ENCODE data around the gene COL9A1.

DNA sequence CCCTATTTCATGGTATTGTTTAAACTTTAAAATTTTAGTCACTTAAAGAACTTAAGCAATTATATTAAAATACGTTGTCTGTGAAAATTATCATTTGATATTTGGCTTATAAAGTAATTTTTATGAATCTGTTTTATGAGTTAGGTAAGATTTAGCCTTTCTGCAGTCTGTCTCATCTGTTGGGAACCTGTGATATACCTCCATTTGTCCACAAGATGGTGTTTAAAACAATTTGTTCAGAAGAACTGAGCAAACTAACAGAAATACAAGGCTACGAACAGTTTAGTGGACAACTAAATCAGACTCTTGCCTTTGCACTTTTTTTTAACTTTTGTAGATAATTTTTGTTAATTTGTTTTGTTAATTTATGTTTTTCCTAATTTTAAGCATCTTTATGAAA lies 92.4 kb downstream of the COL9A1 start:
- TF ChIP-seq ARNTL (CRISPR knock-in tag; IDR thresholded peaks at IDR 0.05; ENCODE audit: borderline replicate concordance, low read depth) (no peak), CSRNP3 (CRISPR knock-in tag; IDR thresholded peaks at IDR 0.05) (no peak), ZNF70 (CRISPR knock-in tag; IDR thresholded peaks at IDR 0.05) (no peak), TCF4 (CRISPR knock-in tag; IDR thresholded peaks at IDR 0.05; ENCODE audit: borderline replicate concordance) (no peak), PATZ1 (CRISPR knock-in tag; IDR thresholded peaks at IDR 0.05; ENCODE audit: borderline replicate concordance) (no peak), RARB (CRISPR knock-in tag; IDR thresholded peaks at IDR 0.05) (no peak), ESRRG (CRISPR knock-in tag; IDR thresholded peaks at IDR 0.05) (no peak), SNAI2 (CRISPR knock-in tag; IDR thresholded peaks at IDR 0.05) (no peak), ZC3H10 (CRISPR knock-in tag; IDR thresholded peaks at IDR 0.05) (no peak), ZNF8 (CRISPR knock-in tag; IDR thresholded peaks at IDR 0.05) (no peak), ISL1 (CRISPR knock-in tag; IDR thresholded peaks at IDR 0.05) (no peak), ZFP30 (CRISPR knock-in tag; IDR thresholded peaks at IDR 0.05) (no peak), ZFP3 (CRISPR knock-in tag; IDR thresholded peaks at IDR 0.05) (no peak)
- TF ChIP-seq, protein P1, sequence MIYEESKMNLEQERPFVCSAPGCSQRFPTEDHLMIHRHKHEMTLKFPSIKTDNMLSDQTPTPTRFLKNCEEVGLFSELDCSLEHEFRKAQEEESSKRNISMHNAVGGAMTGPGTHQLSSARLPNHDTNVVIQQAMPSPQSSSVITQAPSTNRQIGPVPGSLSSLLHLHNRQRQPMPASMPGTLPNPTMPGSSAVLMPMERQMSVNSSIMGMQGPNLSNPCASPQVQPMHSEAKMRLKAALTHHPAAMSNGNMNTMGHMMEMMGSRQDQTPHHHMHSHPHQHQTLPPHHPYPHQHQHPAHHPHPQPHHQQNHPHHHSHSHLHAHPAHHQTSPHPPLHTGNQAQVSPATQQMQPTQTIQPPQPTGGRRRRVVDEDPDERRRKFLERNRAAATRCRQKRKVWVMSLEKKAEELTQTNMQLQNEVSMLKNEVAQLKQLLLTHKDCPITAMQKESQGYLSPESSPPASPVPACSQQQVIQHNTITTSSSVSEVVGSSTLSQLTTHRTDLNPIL (CRISPR knock-in tag; IDR thresholded peaks at IDR 0.05; ENCODE audit: low read depth), result no peak
